ENCODE results near the gene CCDC178. TPM values are rescaled to one million over a fixed set of nuclear protein-coding genes. Genes with fewer than 3 reads are reported as not detected.
"Not testable (repeated sequence)": the region's sequence is repeated elsewhere in the genome, so short reads cannot be mapped to it uniquely, and the experiment has no call there.

Gene CCDC178
- total RNA-seq, 2 donors from 2014 or later: not detected

GRCh38 chr18:33424266-33424946, 16.1 kb downstream of the CCDC178 start:
- no peak overlapping the region for H3K4me3 Mint-ChIP-seq
- H3K36me3 Mint-ChIP-seq (ENCODE audit: low read depth): no peaks in the 10 kb centered on the region
- no peaks in the 10 kb centered on the region for H3K4me1 Mint-ChIP-seq
- DNase-seq (no peak), ATAC-seq (no peak)
- H3K27ac Mint-ChIP-seq: no peak overlapping the region
- H3K27me3 Mint-ChIP-seq: no peaks in the 10 kb centered on the region
- H3K9me3 ChIP-seq (ENCODE audit: control insufficient read depth, low read length, poor library complexity, severe bottlenecking): no peaks in the 10 kb centered on the region

GRCh38 chr18:33421225-33421624, 19.3 kb downstream of the CCDC178 start:
- H3K36me3 Mint-ChIP-seq (ENCODE audit: low read depth): no peaks in the 10 kb centered on the region
- no peaks in the 10 kb centered on the region for H3K4me1 Mint-ChIP-seq
- no peaks in the 10 kb centered on the region for H3K9me3 ChIP-seq (ENCODE audit: control insufficient read depth, low read length, poor library complexity, severe bottlenecking)
- H3K27me3 Mint-ChIP-seq: no peaks in the 10 kb centered on the region
- no peak for ATAC-seq
- H3K4me3 Mint-ChIP-seq: no peak overlapping the region
- H3K27ac Mint-ChIP-seq: no peak overlapping the region
- DNase-seq: no peak

DNA sequence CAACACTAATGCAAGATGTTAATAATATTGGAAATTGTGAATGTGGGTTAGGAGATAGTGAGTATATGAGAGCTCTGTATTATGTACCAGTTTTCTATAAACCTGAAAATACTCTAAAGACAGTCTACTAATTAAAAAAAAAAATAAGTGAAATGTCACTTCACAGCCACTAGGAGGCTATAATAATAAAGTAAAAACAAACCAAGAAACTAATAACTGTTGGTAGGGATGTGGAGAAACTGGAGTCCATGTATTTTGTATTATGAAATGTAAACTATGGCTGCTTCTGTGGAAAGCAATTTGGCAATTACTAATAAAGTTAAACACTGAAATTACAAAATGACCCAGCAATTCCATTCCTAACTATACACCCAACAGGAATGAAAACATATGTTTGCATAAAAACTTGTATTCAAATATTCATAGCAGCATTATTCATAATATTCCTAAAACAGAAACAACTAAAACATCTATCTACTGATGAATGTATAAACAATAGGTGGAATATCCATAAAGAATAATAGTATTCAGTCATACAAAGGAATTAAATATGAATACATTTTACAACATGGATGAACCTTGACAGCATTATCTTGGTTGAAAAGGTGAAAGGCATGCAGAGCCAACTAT, 36.2 kb downstream of the CCDC178 start:
- no peaks in the 10 kb centered on the region for H3K9me3 ChIP-seq (ENCODE audit: control insufficient read depth, low read length, poor library complexity, severe bottlenecking)

GRCh38 chr18:33398939-33399338, 41.6 kb downstream of the CCDC178 start:
- not testable (repeated sequence) for ATAC-seq; H3K9me3 ChIP-seq (ENCODE audit: control insufficient read depth, low read length, poor library complexity, severe bottlenecking); H3K27me3 Mint-ChIP-seq; H3K36me3 Mint-ChIP-seq (ENCODE audit: low read depth); H3K27ac Mint-ChIP-seq; H3K4me1 Mint-ChIP-seq; H3K4me3 Mint-ChIP-seq; DNase-seq

More for the DNA sequence above, 36.2 kb downstream of the CCDC178 start:
- H3K4me3 Mint-ChIP-seq: no peak overlapping the region
- DNase-seq (no peak), ATAC-seq (no peak)
- H3K27ac Mint-ChIP-seq: no peak overlapping the region
- H3K4me1 Mint-ChIP-seq: no peaks in the 10 kb centered on the region
- no peaks in the 10 kb centered on the region for H3K36me3 Mint-ChIP-seq (ENCODE audit: low read depth)
- no peaks in the 10 kb centered on the region for H3K27me3 Mint-ChIP-seq

- Mint-ChIP-seq H3K27me3 (no peaks in the 10 kb centered on the region), H3K4me1 (no peaks in the 10 kb centered on the region), H3K36me3 (ENCODE audit: low read depth) (no peaks in the 10 kb centered on the region), H3K27ac (no peak overlapping the region), H3K4me3 (no peak overlapping the region)
- no peak for ATAC-seq
- no peak for DNase-seq
- no peaks in the 10 kb centered on the region for H3K9me3 ChIP-seq (ENCODE audit: control insufficient read depth, low read length, poor library complexity, severe bottlenecking)
Measured at GRCh38 chr18:33375829-33376228, 64.7 kb downstream of the CCDC178 start.

GRCh38 chr18:33372442-33372841, 68.1 kb downstream of the CCDC178 start:
- no peaks in the 10 kb centered on the region for H3K36me3 Mint-ChIP-seq (ENCODE audit: low read depth)
- ATAC-seq: no peak
- H3K4me3 Mint-ChIP-seq: no peak overlapping the region
- no peaks in the 10 kb centered on the region for H3K4me1 Mint-ChIP-seq
- no peaks in the 10 kb centered on the region for H3K9me3 ChIP-seq (ENCODE audit: control insufficient read depth, low read length, poor library complexity, severe bottlenecking)
- H3K27me3 Mint-ChIP-seq: no peaks in the 10 kb centered on the region
- H3K27ac Mint-ChIP-seq: no peak overlapping the region
- no peak for DNase-seq

- DNase-seq: no peak
- Mint-ChIP-seq H3K27me3 (no peaks in the 10 kb centered on the region), H3K27ac (no peak overlapping the region), H3K4me3 (no peak overlapping the region), H3K4me1 (no peaks in the 10 kb centered on the region), H3K36me3 (ENCODE audit: low read depth) (no peaks in the 10 kb centered on the region)
- no peak for ATAC-seq
- H3K9me3 ChIP-seq (ENCODE audit: control insufficient read depth, low read length, poor library complexity, severe bottlenecking): no peaks in the 10 kb centered on the region
Measured at GRCh38 chr18:33369711-33370449, 70.6 kb downstream of the CCDC178 start.

DNA sequence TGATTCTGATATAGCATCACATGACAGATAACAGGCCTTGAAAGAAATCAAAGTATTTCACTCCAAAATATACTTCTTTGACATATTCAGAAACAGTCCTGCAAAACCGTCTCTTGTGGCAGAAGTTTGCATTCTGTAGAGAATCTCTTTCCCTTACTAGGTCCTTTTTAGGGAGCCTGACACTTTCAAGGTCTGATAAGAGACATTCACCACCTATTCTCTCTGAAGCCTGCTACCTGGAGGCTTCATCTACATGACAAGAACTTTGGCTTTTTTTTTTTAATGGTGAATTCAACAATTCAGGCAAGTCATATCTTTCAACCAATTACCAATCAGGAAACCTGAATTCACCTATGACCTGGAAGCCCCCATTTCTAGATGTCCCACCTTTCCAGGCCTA, 83.8 kb downstream of the CCDC178 start:
- H3K9me3 ChIP-seq (ENCODE audit: control insufficient read depth, low read length, poor library complexity, severe bottlenecking): no peaks in the 10 kb centered on the region
- no peak overlapping the region for H3K4me3 Mint-ChIP-seq
- H3K4me1 Mint-ChIP-seq: no peaks in the 10 kb centered on the region
- DNase-seq: no peak
- H3K27ac Mint-ChIP-seq: no peak overlapping the region
- ATAC-seq: no peak
- H3K36me3 Mint-ChIP-seq (ENCODE audit: low read depth): no peaks in the 10 kb centered on the region
- H3K27me3 Mint-ChIP-seq: no peaks in the 10 kb centered on the region

DNA sequence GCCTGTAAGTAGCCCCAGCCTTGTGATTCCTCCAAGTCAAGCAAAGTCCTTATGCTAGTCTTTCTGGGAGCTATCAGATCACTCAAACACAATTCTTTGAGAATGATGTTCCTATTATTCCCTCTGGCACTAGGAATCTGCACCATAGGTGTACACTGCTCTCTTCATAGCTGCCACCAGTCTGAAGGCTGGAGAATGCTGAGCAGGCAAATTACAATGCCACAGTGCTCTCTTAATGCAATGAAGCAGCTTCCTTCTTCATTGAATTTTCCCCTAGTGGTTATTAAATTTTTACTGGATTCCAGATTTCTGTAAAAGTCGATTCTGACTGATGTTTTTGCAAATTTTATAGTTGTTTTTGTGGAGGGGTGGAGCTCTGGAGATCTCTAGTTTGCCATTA, 84.8 kb downstream of the CCDC178 start:
- no peak for DNase-seq
- H3K4me3 Mint-ChIP-seq: no peak overlapping the region
- no peaks in the 10 kb centered on the region for H3K9me3 ChIP-seq (ENCODE audit: control insufficient read depth, low read length, poor library complexity, severe bottlenecking)
- H3K27me3 Mint-ChIP-seq: no peaks in the 10 kb centered on the region
- H3K4me1 Mint-ChIP-seq: no peaks in the 10 kb centered on the region
- H3K36me3 Mint-ChIP-seq (ENCODE audit: low read depth): no peaks in the 10 kb centered on the region
- no peak overlapping the region for H3K27ac Mint-ChIP-seq
- no peak for ATAC-seq

- Mint-ChIP-seq H3K4me3 (no peak overlapping the region), H3K36me3 (ENCODE audit: low read depth) (no peaks in the 10 kb centered on the region), H3K27ac (no peak overlapping the region), H3K4me1 (no peaks in the 10 kb centered on the region), H3K27me3 (no peaks in the 10 kb centered on the region)
- no peaks in the 10 kb centered on the region for H3K9me3 ChIP-seq (ENCODE audit: control insufficient read depth, low read length, poor library complexity, severe bottlenecking)
- ATAC-seq (no peak), DNase-seq (no peak)
Measured at GRCh38 chr18:33355263-33355662, 85.3 kb downstream of the CCDC178 start.

DNA sequence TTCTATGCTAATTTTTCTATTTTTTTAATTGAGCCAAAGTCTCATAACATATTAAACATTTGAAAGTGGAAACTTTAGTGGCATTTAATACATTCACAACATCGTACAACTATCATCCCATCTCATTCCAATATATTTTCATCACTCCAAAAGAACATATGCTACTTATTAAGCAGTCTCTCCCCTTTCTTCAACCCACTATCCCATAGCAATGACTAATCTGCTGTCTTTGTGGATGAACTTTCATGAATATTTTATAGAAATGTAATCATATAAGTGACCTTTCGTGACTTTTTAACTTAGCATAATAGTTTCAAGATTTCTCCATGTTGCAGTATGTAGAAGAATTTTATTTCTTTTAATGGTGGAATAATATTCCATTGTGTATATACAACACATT, 90.3 kb downstream of the CCDC178 start:
- DNase-seq: no peak
- Mint-ChIP-seq H3K27ac (no peak overlapping the region), H3K4me1 (no peaks in the 10 kb centered on the region), H3K27me3 (no peaks in the 10 kb centered on the region), H3K4me3 (no peak overlapping the region), H3K36me3 (ENCODE audit: low read depth) (no peaks in the 10 kb centered on the region)
- ATAC-seq: no peak
- H3K9me3 ChIP-seq (ENCODE audit: control insufficient read depth, low read length, poor library complexity, severe bottlenecking): no peaks in the 10 kb centered on the region

DNA sequence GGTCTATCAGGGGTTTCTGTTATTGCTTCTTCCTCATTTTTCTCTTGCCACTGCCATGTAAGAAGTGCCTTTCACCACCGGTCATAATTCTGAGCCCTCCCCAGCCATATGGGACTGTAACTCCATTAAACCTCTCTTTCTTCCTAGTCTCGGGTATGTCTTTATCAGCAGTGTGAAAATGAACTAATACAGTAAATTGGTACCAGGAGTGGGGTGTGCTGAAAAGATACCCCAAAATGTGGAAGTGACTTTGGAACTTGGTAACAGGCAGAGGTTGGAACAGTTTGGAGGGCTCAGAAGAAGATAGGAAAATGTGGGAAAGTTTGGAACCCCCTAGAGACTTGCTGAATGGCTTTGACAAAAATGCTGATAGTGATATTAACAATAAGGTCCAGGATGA, 100.8 kb downstream of the CCDC178 start:
- not testable (repeated sequence) for H3K9me3 ChIP-seq (ENCODE audit: control insufficient read depth, low read length, poor library complexity, severe bottlenecking); H3K36me3 Mint-ChIP-seq (ENCODE audit: low read depth); H3K4me3 Mint-ChIP-seq; H3K27ac Mint-ChIP-seq; ATAC-seq; H3K27me3 Mint-ChIP-seq; H3K4me1 Mint-ChIP-seq; DNase-seq

- DNase-seq: no peak
- Mint-ChIP-seq H3K4me3 (no peak overlapping the region), H3K27ac (no peak overlapping the region), H3K36me3 (ENCODE audit: low read depth) (no peaks in the 10 kb centered on the region), H3K27me3 (no peaks in the 10 kb centered on the region), H3K4me1 (no peaks in the 10 kb centered on the region)
- no peaks in the 10 kb centered on the region for H3K9me3 ChIP-seq (ENCODE audit: control insufficient read depth, low read length, poor library complexity, severe bottlenecking)
- no peak for ATAC-seq
Measured at GRCh38 chr18:33334781-33335180, 105.7 kb downstream of the CCDC178 start.
